CD4-positive, CD25-positive, alpha-beta regulatory T cell (primary cell): ENCODE results near the gene KIF2A. TPM values are rescaled to one million over a fixed set of nuclear protein-coding genes. Genes with fewer than 3 reads are reported as not detected.

Experiments
- ATAC-seq, 2 donors: fragments of 150-1000 bp; cut with Tn5 transposase; one replicate each; pipeline ENCODE4 v1.10.0; 2021; ENCODE audit warnings: low read depth in 2 of 2, moderate number of reproducible peaks in 2 of 2, moderate library complexity in 1 of 2
- DNase-seq, 3 donors: peaks; one replicate each; pipeline versions ENCODE4 v3.0.0 to v3.0.0-alpha.2; 2012 to 2022; ENCODE audit warnings: mixed read lengths in 1 of 3
- H3K27ac ChIP-seq: one replicate; pipeline ENCODE4 v1.7.0; 2013; ENCODE audit warnings: mild to moderate bottlenecking, low read length; ENCODE audit not compliant: insufficient read depth, poor library complexity, severe bottlenecking
- H3K27me3 ChIP-seq: one replicate; pipeline ENCODE4 v1.7.0; 2013; ENCODE audit warnings: low read length; ENCODE audit not compliant: control insufficient read depth, insufficient read depth
- H3K36me3 ChIP-seq: one replicate; pipeline ENCODE4 v1.7.0; 2013; ENCODE audit warnings: mild to moderate bottlenecking, low read length, moderate library complexity; ENCODE audit not compliant: control insufficient read depth, insufficient read depth
- H3K4me1 ChIP-seq: 2 replicates; pipeline ENCODE4 v1.7.0; 2013; ENCODE audit warnings: mild to moderate bottlenecking, low read length; ENCODE audit not compliant: insufficient read depth, control insufficient read depth, poor library complexity, severe bottlenecking
- H3K4me3 ChIP-seq: one replicate; pipeline ENCODE4 v1.7.0; 2013; ENCODE audit warnings: low read depth, mild to moderate bottlenecking, low read length, moderate library complexity
- H3K9me3 ChIP-seq, 2 experiments: 1 replicate in 1 of 2; 2 replicates in 1 of 2; pipeline ENCODE4 v1.7.0; 2013; ENCODE audit warnings: low read length in 2 of 2, mild to moderate bottlenecking in 1 of 2, moderate library complexity in 1 of 2; ENCODE audit not compliant: control insufficient read depth in 2 of 2
- H3K27ac Mint-ChIP-seq, 3 donors: one replicate each; pipeline ENCODE4 v1.8.0; 2020 to 2022; ENCODE audit warnings: mild to moderate bottlenecking in 3 of 3, mixed read lengths in 3 of 3, moderate library complexity in 2 of 3
- H3K27me3 Mint-ChIP-seq: one replicate; pipeline ENCODE4 v1.8.0; 2022; ENCODE audit warnings: mild to moderate bottlenecking, mixed read lengths
- H3K36me3 Mint-ChIP-seq: one replicate; pipeline ENCODE4 v1.8.0; 2020; ENCODE audit warnings: mixed read lengths
- H3K4me1 Mint-ChIP-seq, 4 donors: one replicate each; pipeline ENCODE4 v1.8.0; 2020 to 2022; ENCODE audit warnings: mixed read lengths in 4 of 4, mild to moderate bottlenecking in 1 of 4
- H3K4me3 Mint-ChIP-seq, 4 donors: one replicate each; pipeline ENCODE4 v1.8.0; 2020 to 2022; ENCODE audit warnings: mild to moderate bottlenecking in 4 of 4, mixed read lengths in 4 of 4, moderate library complexity in 3 of 4
- H3K9me3 Mint-ChIP-seq, 7 donors: one replicate each; pipeline ENCODE4 v1.8.0; 2020 to 2022; ENCODE audit warnings: mixed read lengths in 7 of 7, mild to moderate bottlenecking in 3 of 7, moderate library complexity in 2 of 7
- polyA plus RNA-seq, 4 donors: library from polyadenylated mRNA; unstranded; fragments of 300-500 nt; fragmentation: Illumina TruSeq; gene quantifications; one replicate each; pipeline ENCODE4 v1.2.3, GENCODE V29; 2021
- total RNA-seq: library from RNA; stranded (reverse); gene quantifications from one replicate; pipeline ENCODE4 v1.2.3, GENCODE V29; 2022

KIF2A gene
- total RNA-seq (114 TPM), polyA plus RNA-seq (100 to 1,000 TPM; 135 to 191 (median 174) TPM)

- Mint-ChIP-seq H3K36me3 (peaks cover 16% of the 10 kb centered on the region), H3K9me3 (peaks cover 0 to 2% (median 0%) of the 10 kb centered on the region in 7 donors), H3K4me3 (peak within 1 kb of the TSS; percentile 97 to 100 (median 99)), H3K27me3 (no peaks in the 10 kb centered on the region), H3K27ac (peak within 1 kb of the TSS; percentile 95 to 98 (median 97)), H3K4me1 (peaks cover 35 to 54% (median 39%) of the 10 kb centered on the region in 4 donors)
- Histone ChIP-seq H3K9me3 (no peaks in the 10 kb centered on the region), H3K27ac (peak within 1 kb of the TSS; percentile 93), H3K36me3 (peaks cover 3% of the 10 kb centered on the region), H3K4me3 (peak within 1 kb of the TSS; percentile 91), H3K27me3 (no peaks in the 10 kb centered on the region), H3K4me1 (peaks cover 44% of the 10 kb centered on the region)
- peak; percentile 88 to 98 (median 95) for DNase-seq
- peak; percentile 88 to 90 for ATAC-seq
These were observed at the start of gene KIF2A for GRCh38 chr5:62305715-62306322. KIF2A (plus strand) TSS chr5:62306206; CDS start chr5:62306473, 267 bp downstream.

DNA sequence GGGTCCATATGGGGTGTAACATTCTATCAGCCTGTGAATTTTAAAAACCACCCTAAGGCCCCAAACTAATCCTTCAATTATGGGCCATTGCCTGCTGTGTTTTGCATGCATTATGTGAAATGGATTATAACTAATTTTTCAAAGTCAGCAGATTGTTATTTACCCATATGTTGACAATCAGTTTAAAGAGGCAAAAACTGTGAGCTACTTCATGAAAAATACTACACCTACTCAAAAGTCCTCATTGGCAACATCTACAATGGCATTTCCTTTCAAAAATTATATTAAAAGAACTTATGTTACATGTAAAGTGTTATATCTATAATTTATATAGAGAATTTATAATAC lies 49.0 kb upstream of the KIF2A start:
- H3K9me3 ChIP-seq = no peaks in the 10 kb centered on the region
- H3K4me3 ChIP-seq = peak overlapping the region; percentile 74
- no peak for DNase-seq
- peaks cover 5% of the 10 kb centered on the region for H3K36me3 Mint-ChIP-seq
- H3K27me3 ChIP-seq = no peaks in the 10 kb centered on the region
- H3K27ac Mint-ChIP-seq = peak overlapping the region; percentile 90 to 95 (median 94)
- peak overlapping the region; percentile 67 for H3K27ac ChIP-seq
- H3K27me3 Mint-ChIP-seq = no peaks in the 10 kb centered on the region
- H3K36me3 ChIP-seq = no peaks in the 10 kb centered on the region
- peak overlapping the region in 3 of 4 donors; percentile 11 to 88 (median 50) for H3K4me3 Mint-ChIP-seq
- peaks cover 0 to 12% (median 0%) of the 10 kb centered on the region in 7 donors for H3K9me3 Mint-ChIP-seq
- H3K4me1 ChIP-seq = peaks cover 10% of the 10 kb centered on the region
- peaks cover 16 to 71% (median 30%) of the 10 kb centered on the region in 4 donors for H3K4me1 Mint-ChIP-seq
- ATAC-seq = no peak

- no peak for ATAC-seq
- H3K27ac Mint-ChIP-seq = peak overlapping the region in 1 of 3 donors; percentile 85
- Histone ChIP-seq H3K27ac (no peak overlapping the region), H3K4me3 (no peak overlapping the region), H3K27me3 (no peaks in the 10 kb centered on the region), H3K9me3 (no peaks in the 10 kb centered on the region), H3K36me3 (no peaks in the 10 kb centered on the region), H3K4me1 (peaks cover 10% of the 10 kb centered on the region)
- peaks cover 16 to 70% (median 30%) of the 10 kb centered on the region in 4 donors for H3K4me1 Mint-ChIP-seq
- DNase-seq = no peak
- H3K4me3 Mint-ChIP-seq = no peak overlapping the region
- no peaks in the 10 kb centered on the region for H3K27me3 Mint-ChIP-seq
- peaks cover 0 to 2% (median 0%) of the 10 kb centered on the region in 7 donors for H3K9me3 Mint-ChIP-seq
- no peaks in the 10 kb centered on the region for H3K36me3 Mint-ChIP-seq
These were observed 47.4 kb upstream of the KIF2A start for GRCh38 chr5:62258654-62259053.

DNA sequence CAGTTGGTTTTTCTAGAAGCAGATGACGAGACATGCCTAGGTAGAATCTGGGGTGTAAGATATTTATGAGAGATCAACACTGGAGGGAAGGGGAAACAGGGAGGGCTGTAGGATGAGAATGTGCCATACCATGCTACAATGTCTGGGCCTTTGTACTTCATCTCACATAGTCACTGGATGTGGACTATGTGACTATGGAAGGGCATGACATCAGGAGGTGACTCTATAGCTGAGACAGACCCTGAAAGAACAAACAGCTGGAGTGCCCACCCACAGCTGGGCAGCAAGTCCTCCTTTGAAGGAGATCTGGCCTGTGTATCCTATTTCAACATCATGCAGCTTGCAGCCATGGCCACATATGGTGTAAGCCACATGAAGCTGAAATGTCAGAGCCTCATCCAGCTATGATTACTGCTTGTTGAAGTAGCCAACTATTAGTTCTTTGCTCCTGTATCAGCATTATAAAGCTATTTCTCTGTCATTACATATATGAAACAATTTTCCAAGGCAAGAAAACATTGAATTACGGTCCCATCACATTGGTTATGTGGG lies 46.2 kb upstream of the KIF2A start:
- H3K4me1 ChIP-seq = peaks cover 10% of the 10 kb centered on the region
- peak overlapping the region in 2 of 3 donors; percentile 10 to 37 for H3K27ac Mint-ChIP-seq

GRCh38 chr5:62260513-62260912 lies 45.5 kb upstream of the KIF2A start:
- Histone ChIP-seq H3K27me3 (no peaks in the 10 kb centered on the region), H3K4me1 (peaks cover 10% of the 10 kb centered on the region), H3K36me3 (no peaks in the 10 kb centered on the region), H3K4me3 (no peak overlapping the region), H3K27ac (no peak overlapping the region), H3K9me3 (no peaks in the 10 kb centered on the region)
- no peaks in the 10 kb centered on the region for H3K27me3 Mint-ChIP-seq
- DNase-seq = no peak
- no peaks in the 10 kb centered on the region for H3K36me3 Mint-ChIP-seq
- H3K4me3 Mint-ChIP-seq = peak overlapping the region in 1 of 4 donors; percentile 4
- peak overlapping the region in 1 of 3 donors; percentile 38 for H3K27ac Mint-ChIP-seq
- H3K9me3 Mint-ChIP-seq = peaks cover 0 to 2% (median 0%) of the 10 kb centered on the region in 7 donors
- H3K4me1 Mint-ChIP-seq = peaks cover 16 to 54% (median 24%) of the 10 kb centered on the region in 4 donors
- ATAC-seq = no peak

More for the DNA sequence above, 46.2 kb upstream of the KIF2A start:
- Mint-ChIP-seq H3K4me1 (peaks cover 16 to 61% (median 26%) of the 10 kb centered on the region in 4 donors), H3K9me3 (peaks cover 0 to 2% (median 0%) of the 10 kb centered on the region in 7 donors), H3K4me3 (no peak overlapping the region), H3K36me3 (no peaks in the 10 kb centered on the region), H3K27me3 (no peaks in the 10 kb centered on the region)
- no peak overlapping the region for H3K4me3 ChIP-seq
- no peaks in the 10 kb centered on the region for H3K27me3 ChIP-seq
- no peaks in the 10 kb centered on the region for H3K36me3 ChIP-seq
- DNase-seq (no peak), ATAC-seq (no peak)
- no peaks in the 10 kb centered on the region for H3K9me3 ChIP-seq
- H3K27ac ChIP-seq = no peak overlapping the region

- no peaks in the 10 kb centered on the region for H3K9me3 ChIP-seq
- H3K27me3 ChIP-seq = no peaks in the 10 kb centered on the region
- Mint-ChIP-seq H3K4me1 (peaks cover 7 to 33% (median 13%) of the 10 kb centered on the region in 4 donors), H3K27ac (no peak overlapping the region), H3K36me3 (no peaks in the 10 kb centered on the region), H3K4me3 (no peak overlapping the region), H3K27me3 (no peaks in the 10 kb centered on the region), H3K9me3 (peaks cover 0 to under 1% (median 0%) of the 10 kb centered on the region in 7 donors)
- H3K4me3 ChIP-seq = no peak overlapping the region
- H3K4me1 ChIP-seq = no peaks in the 10 kb centered on the region
- H3K36me3 ChIP-seq = no peaks in the 10 kb centered on the region
- no peak for DNase-seq
- ATAC-seq = no peak
- H3K27ac ChIP-seq = no peak overlapping the region
These were observed 42.6 kb upstream of the KIF2A start for GRCh38 chr5:62263401-62263800.

GRCh38 chr5:62265648-62266112 lies 40.3 kb upstream of the KIF2A start:
- no peaks in the 10 kb centered on the region for H3K9me3 ChIP-seq
- H3K4me3 ChIP-seq = no peak overlapping the region
- no peaks in the 10 kb centered on the region for H3K36me3 ChIP-seq
- H3K27me3 ChIP-seq = no peaks in the 10 kb centered on the region
- H3K36me3 Mint-ChIP-seq = no peaks in the 10 kb centered on the region
- no peaks in the 10 kb centered on the region for H3K9me3 Mint-ChIP-seq
- peaks cover 3 to 18% (median 9%) of the 10 kb centered on the region in 4 donors for H3K4me1 Mint-ChIP-seq
- no peak overlapping the region for H3K27ac ChIP-seq
- no peaks in the 10 kb centered on the region for H3K27me3 Mint-ChIP-seq
- H3K4me3 Mint-ChIP-seq = no peak overlapping the region
- ATAC-seq = no peak
- no peaks in the 10 kb centered on the region for H3K4me1 ChIP-seq
- DNase-seq = no peak
- H3K27ac Mint-ChIP-seq = no peak overlapping the region
